AG09319 (cell line): ENCODE measurements around the gene KLHL25.

Experiments used
- DNase-seq: peaks from one replicate; pipeline ENCODE4 v3.0.0-alpha.2; 2010; ENCODE audit warnings: low read depth; ENCODE audit errors: extremely low read depth
- TF ChIP-seq, protein P1 (sequence below): IDR thresholded peaks from 2 replicates; pipeline ENCODE4 v1.5.1; 2011; ENCODE audit warnings: low read depth, mild to moderate bottlenecking, inconsistent platforms, low read length, moderate library complexity

The KLHL25 gene

GRCh38 chr15:85752124-85752475, 42.6 kb downstream of the KLHL25 start:
- TF ChIP-seq, protein P1, sequence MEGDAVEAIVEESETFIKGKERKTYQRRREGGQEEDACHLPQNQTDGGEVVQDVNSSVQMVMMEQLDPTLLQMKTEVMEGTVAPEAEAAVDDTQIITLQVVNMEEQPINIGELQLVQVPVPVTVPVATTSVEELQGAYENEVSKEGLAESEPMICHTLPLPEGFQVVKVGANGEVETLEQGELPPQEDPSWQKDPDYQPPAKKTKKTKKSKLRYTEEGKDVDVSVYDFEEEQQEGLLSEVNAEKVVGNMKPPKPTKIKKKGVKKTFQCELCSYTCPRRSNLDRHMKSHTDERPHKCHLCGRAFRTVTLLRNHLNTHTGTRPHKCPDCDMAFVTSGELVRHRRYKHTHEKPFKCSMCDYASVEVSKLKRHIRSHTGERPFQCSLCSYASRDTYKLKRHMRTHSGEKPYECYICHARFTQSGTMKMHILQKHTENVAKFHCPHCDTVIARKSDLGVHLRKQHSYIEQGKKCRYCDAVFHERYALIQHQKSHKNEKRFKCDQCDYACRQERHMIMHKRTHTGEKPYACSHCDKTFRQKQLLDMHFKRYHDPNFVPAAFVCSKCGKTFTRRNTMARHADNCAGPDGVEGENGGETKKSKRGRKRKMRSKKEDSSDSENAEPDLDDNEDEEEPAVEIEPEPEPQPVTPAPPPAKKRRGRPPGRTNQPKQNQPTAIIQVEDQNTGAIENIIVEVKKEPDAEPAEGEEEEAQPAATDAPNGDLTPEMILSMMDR = no peak

DNA sequence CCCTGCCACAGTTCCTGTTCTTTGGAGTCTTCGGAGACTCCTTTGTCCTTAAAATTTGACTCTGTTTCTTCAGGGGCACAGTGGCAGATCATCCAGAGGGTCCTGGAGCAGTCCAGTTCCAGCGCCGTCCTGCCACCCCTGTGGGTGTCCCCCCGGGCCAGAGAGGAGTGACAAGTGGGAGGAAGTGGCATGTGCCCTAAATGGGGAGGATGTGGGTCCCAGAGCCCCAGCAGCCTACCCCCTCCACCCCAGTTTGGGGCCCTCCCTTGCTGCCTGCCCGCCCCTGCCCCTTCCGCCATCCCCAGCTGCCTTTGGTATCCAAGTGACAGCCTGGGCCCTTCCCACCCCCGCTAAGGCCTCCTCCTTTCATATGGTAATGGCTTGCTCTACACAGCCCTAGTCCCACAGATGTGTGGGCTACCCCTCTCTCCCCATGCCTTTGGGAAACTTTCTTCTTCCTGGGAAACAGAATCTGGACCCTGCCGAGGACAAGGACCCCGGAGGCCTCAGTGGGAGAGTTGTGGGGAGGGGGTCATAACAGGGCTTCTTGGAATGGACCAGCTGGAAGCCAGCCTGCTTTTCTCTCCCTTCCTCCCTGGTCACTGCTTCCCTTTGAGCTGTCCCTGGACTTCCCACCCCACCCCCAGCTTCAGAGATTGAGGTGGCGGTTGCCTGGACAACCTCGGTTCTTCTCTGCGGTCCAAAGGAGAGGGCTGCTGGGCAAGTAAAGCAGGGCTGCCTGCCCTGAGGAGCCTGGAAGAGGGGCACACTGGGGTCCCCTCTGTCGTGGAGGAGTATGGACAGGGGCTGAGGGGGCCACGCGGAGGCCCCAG, 43.2 kb downstream of the KLHL25 start:
- no peak for DNase-seq
- TF ChIP-seq, protein P1 = no peak

More at GRCh38 chr15:85752124-85752475, 42.6 kb downstream of the KLHL25 start:
- DNase-seq = no peak

DNA sequence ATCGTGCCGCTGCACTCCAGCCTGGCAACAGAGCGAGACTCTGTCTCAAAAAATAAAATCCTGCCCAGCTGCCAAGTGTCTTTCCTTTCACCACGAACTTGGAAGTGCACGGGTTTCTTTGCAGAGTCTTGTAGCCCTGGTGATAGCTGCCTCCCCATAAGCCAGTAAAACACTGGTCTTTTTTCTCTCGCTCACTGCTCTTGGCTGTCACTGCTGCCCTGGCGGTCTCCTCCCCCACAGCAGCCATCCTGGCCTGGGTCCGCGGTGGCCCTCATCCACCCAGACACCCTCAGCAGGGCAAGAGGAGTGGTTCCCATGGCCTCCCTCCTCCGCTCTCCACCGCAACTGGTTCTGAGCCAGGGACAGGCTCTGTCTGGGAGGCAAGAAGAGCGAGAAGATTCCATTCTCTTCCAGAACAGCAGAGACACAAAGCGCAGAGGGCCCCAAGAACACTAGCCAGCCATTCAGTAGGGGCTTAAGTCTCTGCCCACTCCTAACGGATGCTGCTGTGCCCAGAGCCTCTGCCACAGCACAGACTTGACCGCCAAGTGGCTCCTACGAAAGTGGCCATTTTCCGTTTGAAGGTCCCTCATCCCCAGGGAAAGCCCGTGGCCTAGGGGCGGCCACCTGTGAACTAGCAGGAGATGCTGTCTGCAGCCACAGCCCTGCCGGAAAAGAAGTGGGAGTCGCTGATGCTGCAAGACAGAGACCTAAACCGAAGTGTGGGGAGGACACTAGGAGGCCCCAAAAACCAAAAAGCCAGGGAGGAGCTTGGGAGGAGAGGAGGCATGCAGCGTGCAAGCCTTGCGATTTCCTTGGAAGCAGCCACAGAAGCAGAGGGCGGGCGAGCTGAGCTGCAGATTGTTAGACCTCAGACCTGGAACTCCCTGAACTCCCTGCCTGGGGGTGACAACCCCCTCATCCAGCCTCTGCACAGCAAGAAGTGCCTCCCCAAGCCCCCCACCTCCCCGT, 44.1 kb downstream of the KLHL25 start:
- no peak for DNase-seq
- TF ChIP-seq, protein P1 = no peak

DNA sequence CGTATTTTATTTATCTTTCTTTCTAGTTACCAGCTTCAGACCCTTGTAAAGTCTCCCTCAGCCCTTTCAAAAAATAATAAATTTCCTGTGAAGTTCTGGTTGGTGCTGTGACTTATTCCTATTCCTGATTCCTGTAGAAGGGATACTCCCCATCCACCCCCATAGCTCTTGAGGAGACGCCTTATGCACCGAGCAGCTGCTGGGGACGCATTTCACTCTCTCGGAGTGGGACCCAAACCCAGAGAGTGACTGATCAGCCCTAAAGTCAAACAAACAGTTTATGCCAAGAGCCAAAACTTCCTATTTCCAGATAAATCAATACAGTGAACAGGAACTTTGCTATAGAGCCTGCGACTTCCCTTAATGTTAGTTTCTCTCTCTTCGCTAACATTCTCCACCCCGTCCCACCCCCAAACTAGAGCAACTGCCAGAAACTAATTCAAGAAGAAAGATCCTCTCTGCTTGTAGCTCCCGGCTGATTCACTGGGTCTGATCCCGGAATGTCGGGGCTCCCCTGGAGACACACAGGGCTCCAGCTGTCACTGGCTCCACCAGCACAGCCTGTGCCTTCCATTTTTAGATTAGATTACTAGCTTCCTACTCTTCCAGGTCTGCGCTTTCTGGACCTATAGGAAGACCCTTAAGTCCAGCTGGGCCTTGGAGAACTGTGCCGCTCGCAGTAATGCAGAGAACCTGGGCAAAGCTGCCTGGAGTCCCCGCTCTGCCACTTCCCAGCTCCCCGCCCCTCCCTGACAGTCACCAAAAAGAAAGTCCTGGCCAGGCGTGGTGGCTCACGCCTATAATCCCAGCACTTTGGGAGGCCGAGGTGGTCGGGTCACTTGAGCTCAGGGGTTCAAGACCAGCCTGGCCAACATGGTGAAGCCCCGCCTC, 45.2 kb downstream of the KLHL25 start:
- no peak for DNase-seq
- TF ChIP-seq, protein P1 = no peak

- no peak for DNase-seq
- TF ChIP-seq, protein P1 = no peak
Observed at GRCh38 chr15:85748729-85749128, 46.0 kb downstream of the KLHL25 start.

DNA sequence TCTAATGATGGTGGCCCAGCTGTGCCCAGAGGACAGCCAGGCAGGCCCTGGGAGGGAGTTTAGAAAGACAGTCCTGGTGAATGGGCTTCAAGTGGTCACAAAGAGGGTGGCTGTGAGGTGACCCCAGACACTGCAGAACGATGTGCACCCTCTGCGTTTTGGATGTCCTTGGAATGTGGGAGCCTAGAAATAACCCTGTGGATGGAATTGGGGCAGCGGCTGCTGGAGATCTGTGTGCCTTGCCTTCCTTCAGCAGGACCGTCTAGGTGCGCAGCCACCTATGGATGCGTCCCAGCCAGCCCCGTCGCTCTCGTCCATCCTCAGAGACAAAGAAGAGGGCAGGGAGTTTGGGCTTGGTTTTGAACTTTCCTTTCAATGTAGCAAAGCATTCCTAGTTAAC, 46.5 kb downstream of the KLHL25 start:
- DNase-seq = no peak
- TF ChIP-seq, protein P1 = no peak
